GM12865 (cell line): ENCODE results near the gene RSF1.

Experiments
- DNase-seq: peaks from one replicate; pipeline ENCODE4 v3.0.0; 2010; ENCODE audit warnings: low read depth
- H3K4me3 ChIP-seq: 2 replicates; pipeline ENCODE4 v1.5.1; 2011; ENCODE audit warnings: mild to moderate bottlenecking, low read depth, low read length, control low read depth
- TF ChIP-seq, protein P1 (sequence below): IDR thresholded peaks from 2 replicates; pipeline ENCODE4 v1.5.1; 2011; ENCODE audit warnings: low read length, control low read depth, low read depth, inconsistent platforms; ENCODE audit not compliant: insufficient read depth; ENCODE audit errors: missing control alignments

RSF1 gene

GRCh38 chr11:77697865-77698264 lies 122.7 kb downstream of the RSF1 start:
- TF ChIP-seq, protein P1, sequence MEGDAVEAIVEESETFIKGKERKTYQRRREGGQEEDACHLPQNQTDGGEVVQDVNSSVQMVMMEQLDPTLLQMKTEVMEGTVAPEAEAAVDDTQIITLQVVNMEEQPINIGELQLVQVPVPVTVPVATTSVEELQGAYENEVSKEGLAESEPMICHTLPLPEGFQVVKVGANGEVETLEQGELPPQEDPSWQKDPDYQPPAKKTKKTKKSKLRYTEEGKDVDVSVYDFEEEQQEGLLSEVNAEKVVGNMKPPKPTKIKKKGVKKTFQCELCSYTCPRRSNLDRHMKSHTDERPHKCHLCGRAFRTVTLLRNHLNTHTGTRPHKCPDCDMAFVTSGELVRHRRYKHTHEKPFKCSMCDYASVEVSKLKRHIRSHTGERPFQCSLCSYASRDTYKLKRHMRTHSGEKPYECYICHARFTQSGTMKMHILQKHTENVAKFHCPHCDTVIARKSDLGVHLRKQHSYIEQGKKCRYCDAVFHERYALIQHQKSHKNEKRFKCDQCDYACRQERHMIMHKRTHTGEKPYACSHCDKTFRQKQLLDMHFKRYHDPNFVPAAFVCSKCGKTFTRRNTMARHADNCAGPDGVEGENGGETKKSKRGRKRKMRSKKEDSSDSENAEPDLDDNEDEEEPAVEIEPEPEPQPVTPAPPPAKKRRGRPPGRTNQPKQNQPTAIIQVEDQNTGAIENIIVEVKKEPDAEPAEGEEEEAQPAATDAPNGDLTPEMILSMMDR, result no peak
- DNase-seq, result no peak
- no peak overlapping the region for H3K4me3 ChIP-seq

DNA sequence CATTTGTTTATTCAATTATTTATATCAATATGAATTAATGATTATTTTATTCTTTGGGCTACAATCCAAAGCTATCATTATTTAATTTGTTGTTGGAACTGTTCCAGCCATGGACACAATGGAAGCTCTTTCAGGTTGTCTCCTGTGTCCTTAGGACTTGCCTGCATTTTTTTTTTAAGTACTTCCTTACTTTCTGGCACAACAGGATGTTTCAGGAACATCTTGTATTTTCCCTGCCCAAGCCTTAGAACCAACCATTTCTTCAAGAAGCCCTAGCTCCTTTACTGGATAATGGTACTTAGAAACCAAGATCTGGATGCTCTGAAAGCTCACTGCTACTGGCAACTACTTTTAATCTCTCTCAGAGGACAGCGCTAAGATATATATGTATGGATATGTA lies 125.1 kb downstream of the RSF1 start:
- TF ChIP-seq, protein P1, result no peak
- DNase-seq, result no peak
- H3K4me3 ChIP-seq, result no peak overlapping the region

- TF ChIP-seq, protein P1, result no peak
- no peak overlapping the region for H3K4me3 ChIP-seq
- no peak for DNase-seq
These were observed 129.9 kb downstream of the RSF1 start for GRCh38 chr11:77690649-77691048.

DNA sequence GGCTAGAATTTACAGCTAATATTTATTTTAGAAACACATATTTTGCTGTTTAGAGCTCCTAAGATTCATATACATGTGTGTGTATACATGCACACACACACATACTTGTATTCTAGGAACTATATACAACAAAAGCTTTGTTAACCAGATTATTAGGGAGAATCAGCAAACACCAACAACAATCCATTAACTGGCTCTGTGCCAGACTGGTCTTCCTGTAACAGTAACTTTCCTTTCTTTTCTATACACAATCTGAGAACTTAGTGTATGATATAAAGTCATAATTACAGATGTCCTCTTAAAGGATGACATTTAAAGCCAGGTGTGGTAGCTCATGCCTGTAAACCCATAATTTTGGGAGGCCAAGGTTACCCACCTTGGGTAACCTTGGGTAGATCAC lies 133.4 kb downstream of the RSF1 start:
- H3K4me3 ChIP-seq, result no peak overlapping the region
- TF ChIP-seq, protein P1, result no peak
- DNase-seq, result no peak

DNA sequence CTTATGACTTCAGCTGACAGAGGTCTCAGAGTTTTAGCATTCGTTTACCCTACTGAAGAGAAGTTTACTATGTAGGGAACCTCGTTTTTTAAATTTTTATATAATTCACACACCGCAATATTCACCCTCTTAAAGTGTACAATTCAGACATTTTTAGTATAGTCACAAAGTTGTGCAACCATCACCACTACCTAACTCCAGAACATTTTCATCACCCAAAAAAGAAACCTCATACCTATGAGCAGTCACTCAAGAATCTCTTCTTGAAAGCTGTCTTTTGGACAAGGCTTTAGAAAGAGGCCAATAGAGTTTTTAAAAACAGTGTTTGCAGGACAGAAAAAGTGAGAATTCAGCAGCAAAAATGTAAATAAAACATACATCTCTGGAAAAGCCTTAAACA lies 143.4 kb downstream of the RSF1 start:
- TF ChIP-seq, protein P1, result no peak
- no peak for DNase-seq
- no peak overlapping the region for H3K4me3 ChIP-seq

GRCh38 chr11:77672264-77672663 lies 148.3 kb downstream of the RSF1 start:
- TF ChIP-seq, protein P1, result no peak
- no peak overlapping the region for H3K4me3 ChIP-seq
- no peak for DNase-seq

- no peak overlapping the region for H3K4me3 ChIP-seq
- no peak for DNase-seq
- TF ChIP-seq, protein P1, result no peak
These were observed 150.5 kb downstream of the RSF1 start for GRCh38 chr11:77669848-77670511.
